ENCODE results near the gene MAOA. TPM values are rescaled to one million over a fixed set of nuclear protein-coding genes. Genes with fewer than 3 reads are reported as not detected.

Gene MAOA
- total and polyA plus RNA-seq, 9 of the 15 experiments (the other 6 are each of a cell fraction or from before 2014, with no cell fraction given) = 0.68 to 2.7 (median 1.9) TPM

GRCh38 chrX:43654431-43655150, 1.5 kb upstream of the MAOA start (continued):
- TF ChIP-seq MAZ (CRISPR knock-in tag; conservative IDR thresholded peaks at IDR 0.05 in 1 of 2, IDR thresholded peaks at IDR 0.05 in 1 of 2) = peak in 1 of 2 experiments; percentile 49; a peak in 1 of 4 replicates
- TF ChIP-seq RFX7 (CRISPR knock-in tag; IDR thresholded peaks at IDR 0.05) = no peak
- no peak for TF ChIP-seq ZNF12 (CRISPR knock-in tag; IDR thresholded peaks at IDR 0.05)
- no peak for TF ChIP-seq SRSF1 (IDR thresholded peaks at IDR 0.05; ENCODE audit: low read depth, low read length)
- TF ChIP-seq ARHGAP35 (IDR thresholded peaks at IDR 0.05; ENCODE audit: partially characterized antibody) = no peak
- TF ChIP-seq BCLAF1 (IDR thresholded peaks at IDR 0.05; ENCODE audit: borderline replicate concordance in 1 of 2, control insufficient read depth in 1 of 2, low read depth in 2 of 2, low read length in 1 of 2) = peak in 1 of 2 experiments; percentile 94; a peak in 2 of 4 replicates
- TF ChIP-seq GABPB1 (CRISPR knock-in tag; IDR thresholded peaks at IDR 0.05) = 0 out of 2 replicates have a peak, but pooled peaks have one; percentile 36
- no peak for TF ChIP-seq ZNF511 (CRISPR knock-in tag; IDR thresholded peaks at IDR 0.05)
- no peak for TF ChIP-seq ZNF134 (CRISPR knock-in tag; conservative IDR thresholded peaks at IDR 0.05)
- TF ChIP-seq CHAMP1 (IDR thresholded peaks at IDR 0.05) = no peak
- TF ChIP-seq TCF7L2 (IDR thresholded peaks at IDR 0.05; ENCODE audit: low read depth, low read length) = peak; percentile 86
- TF ChIP-seq SREBF2 (CRISPR knock-in tag; IDR thresholded peaks at IDR 0.05) = no peak
- no peak for TF ChIP-seq MCM7 (IDR thresholded peaks at IDR 0.05)
- no peak for TF ChIP-seq POLR2H (tag; IDR thresholded peaks at IDR 0.05; ENCODE audit: low read depth)
- no peak for TF ChIP-seq NR2C2 (CRISPR knock-in tag; IDR thresholded peaks at IDR 0.05)
- TF ChIP-seq NR2C2 (tag; IDR thresholded peaks at IDR 0.05) = no peak
- TF ChIP-seq PRDM10 (IDR thresholded peaks at IDR 0.05; ENCODE audit: partially characterized antibody) = peak; percentile 99
